ENCODE measurements around the gene OLFM2. TPM values are rescaled to one million over a fixed set of nuclear protein-coding genes. Genes with fewer than 3 reads are reported as not detected.

OLFM2 gene
- total and polyA plus RNA-seq, 9 of the 15 experiments (the other 6 are each of a cell fraction or from before 2014, with no cell fraction given): 0.10 to 0.33 (median 0.23) TPM; not detected in 4

GRCh38 chr19:9834726-9835506, 101.4 kb downstream of the OLFM2 start, which contains the start of gene PIN1 (continued):
- 0 out of 2 replicates have a peak, but pooled peaks have one; percentile 37 for TF ChIP-seq USF1 (CRISPR knock-in tag; IDR thresholded peaks at IDR 0.05)
- peak; percentile 86 to 89 for TF ChIP-seq NRF1 (conservative IDR thresholded peaks at IDR 0.05 in 1 of 2, IDR thresholded peaks at IDR 0.05 in 1 of 2)
- no peak; the same call in 1 of the 2 replicates for TF ChIP-seq EP400 (IDR thresholded peaks at IDR 0.05)
- TF ChIP-seq LCOR (CRISPR knock-in tag; IDR thresholded peaks at IDR 0.05): peak; percentile 94
- no peak for TF ChIP-seq CAMTA2 (CRISPR knock-in tag; conservative IDR thresholded peaks at IDR 0.05)
- TF ChIP-seq, protein P1, sequence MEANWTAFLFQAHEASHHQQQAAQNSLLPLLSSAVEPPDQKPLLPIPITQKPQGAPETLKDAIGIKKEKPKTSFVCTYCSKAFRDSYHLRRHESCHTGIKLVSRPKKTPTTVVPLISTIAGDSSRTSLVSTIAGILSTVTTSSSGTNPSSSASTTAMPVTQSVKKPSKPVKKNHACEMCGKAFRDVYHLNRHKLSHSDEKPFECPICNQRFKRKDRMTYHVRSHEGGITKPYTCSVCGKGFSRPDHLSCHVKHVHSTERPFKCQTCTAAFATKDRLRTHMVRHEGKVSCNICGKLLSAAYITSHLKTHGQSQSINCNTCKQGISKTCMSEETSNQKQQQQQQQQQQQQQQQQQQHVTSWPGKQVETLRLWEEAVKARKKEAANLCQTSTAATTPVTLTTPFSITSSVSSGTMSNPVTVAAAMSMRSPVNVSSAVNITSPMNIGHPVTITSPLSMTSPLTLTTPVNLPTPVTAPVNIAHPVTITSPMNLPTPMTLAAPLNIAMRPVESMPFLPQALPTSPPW (CRISPR knock-in tag; IDR thresholded peaks at IDR 0.05): peak; percentile 71
- peak; percentile 94 for TF ChIP-seq ASH1L (IDR thresholded peaks at IDR 0.05; ENCODE audit: borderline replicate concordance, low read depth, partially characterized antibody)
- peak; percentile 100 for TF ChIP-seq RBM22 (IDR thresholded peaks at IDR 0.05; ENCODE audit: low read depth, low read length, poor library complexity, severe bottlenecking)
- peak; percentile 94 for TF ChIP-seq POLR2G (IDR thresholded peaks at IDR 0.05; ENCODE audit: low read depth, low read length)
- TF ChIP-seq ZNF165 (CRISPR knock-in tag; IDR thresholded peaks at IDR 0.05; ENCODE audit: borderline replicate concordance): no peak
- TF ChIP-seq, protein P2, sequence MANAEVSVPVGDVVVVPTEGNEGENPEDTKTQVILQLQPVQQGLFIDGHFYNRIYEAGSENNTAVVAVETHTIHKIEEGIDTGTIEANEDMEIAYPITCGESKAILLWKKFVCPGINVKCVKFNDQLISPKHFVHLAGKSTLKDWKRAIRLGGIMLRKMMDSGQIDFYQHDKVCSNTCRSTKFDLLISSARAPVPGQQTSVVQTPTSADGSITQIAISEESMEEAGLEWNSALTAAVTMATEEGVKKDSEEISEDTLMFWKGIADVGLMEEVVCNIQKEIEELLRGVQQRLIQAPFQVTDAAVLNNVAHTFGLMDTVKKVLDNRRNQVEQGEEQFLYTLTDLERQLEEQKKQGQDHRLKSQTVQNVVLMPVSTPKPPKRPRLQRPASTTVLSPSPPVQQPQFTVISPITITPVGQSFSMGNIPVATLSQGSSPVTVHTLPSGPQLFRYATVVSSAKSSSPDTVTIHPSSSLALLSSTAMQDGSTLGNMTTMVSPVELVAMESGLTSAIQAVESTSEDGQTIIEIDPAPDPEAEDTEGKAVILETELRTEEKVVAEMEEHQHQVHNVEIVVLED (CRISPR knock-in tag; IDR thresholded peaks at IDR 0.05): 0 out of 2 replicates have a peak, but pooled peaks have one; percentile 39
- 0 out of 2 replicates have a peak, but pooled peaks have one; percentile 23 for TF ChIP-seq CBFB (CRISPR knock-in tag; IDR thresholded peaks at IDR 0.05)
- TF ChIP-seq YY1 (IDR thresholded peaks at IDR 0.05; ENCODE audit: borderline replicate concordance in 1 of 3, control insufficient read depth in 1 of 3, extremely low read depth in 1 of 3, insufficient read depth in 3 of 3, insufficient read length in 1 of 3, insufficient replicate concordance in 2 of 3, low read depth in 1 of 3, low read length in 2 of 3): peak; percentile 71 to 96 (median 93)
- no peak for TF ChIP-seq MECOM (CRISPR knock-in tag; IDR thresholded peaks at IDR 0.05)
- TF ChIP-seq ATF1 (CRISPR knock-in tag; IDR thresholded peaks at IDR 0.05): no peak
- TF ChIP-seq ATF1 (tag; IDR thresholded peaks at IDR 0.05): peak; percentile 94
- no peak for TF ChIP-seq ZNF444 (CRISPR knock-in tag; IDR thresholded peaks at IDR 0.05)
- TF ChIP-seq RFX1 (IDR thresholded peaks at IDR 0.05): peak; percentile 100
- no peak for TF ChIP-seq SMARCB1 (IDR thresholded peaks at IDR 0.05; ENCODE audit: insufficient read length, low read depth)
- TF ChIP-seq, protein P3, sequence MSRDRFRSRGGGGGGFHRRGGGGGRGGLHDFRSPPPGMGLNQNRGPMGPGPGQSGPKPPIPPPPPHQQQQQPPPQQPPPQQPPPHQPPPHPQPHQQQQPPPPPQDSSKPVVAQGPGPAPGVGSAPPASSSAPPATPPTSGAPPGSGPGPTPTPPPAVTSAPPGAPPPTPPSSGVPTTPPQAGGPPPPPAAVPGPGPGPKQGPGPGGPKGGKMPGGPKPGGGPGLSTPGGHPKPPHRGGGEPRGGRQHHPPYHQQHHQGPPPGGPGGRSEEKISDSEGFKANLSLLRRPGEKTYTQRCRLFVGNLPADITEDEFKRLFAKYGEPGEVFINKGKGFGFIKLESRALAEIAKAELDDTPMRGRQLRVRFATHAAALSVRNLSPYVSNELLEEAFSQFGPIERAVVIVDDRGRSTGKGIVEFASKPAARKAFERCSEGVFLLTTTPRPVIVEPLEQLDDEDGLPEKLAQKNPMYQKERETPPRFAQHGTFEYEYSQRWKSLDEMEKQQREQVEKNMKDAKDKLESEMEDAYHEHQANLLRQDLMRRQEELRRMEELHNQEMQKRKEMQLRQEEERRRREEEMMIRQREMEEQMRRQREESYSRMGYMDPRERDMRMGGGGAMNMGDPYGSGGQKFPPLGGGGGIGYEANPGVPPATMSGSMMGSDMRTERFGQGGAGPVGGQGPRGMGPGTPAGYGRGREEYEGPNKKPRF (IDR thresholded peaks at IDR 0.05; ENCODE audit: low read depth, low read length): no peak
- 0 out of 2 replicates have a peak, but pooled peaks have one; percentile 71 for TF ChIP-seq E2F3 (CRISPR knock-in tag; IDR thresholded peaks at IDR 0.05)
- no peak for TF ChIP-seq ZNF311 (CRISPR knock-in tag; IDR thresholded peaks at IDR 0.05)
